Measurements from ENCODE around the gene FCGR1A. TPM values are rescaled to one million over a fixed set of nuclear protein-coding genes. Genes with fewer than 3 reads are reported as not detected.
"Not testable (repeated sequence)": the region's sequence is repeated elsewhere in the genome, so short reads cannot be mapped to it uniquely, and the experiment has no call there.

Gene FCGR1A
- total RNA-seq, 2 donors from 2014 or later: 3.1 TPM; not detected in 1

DNA sequence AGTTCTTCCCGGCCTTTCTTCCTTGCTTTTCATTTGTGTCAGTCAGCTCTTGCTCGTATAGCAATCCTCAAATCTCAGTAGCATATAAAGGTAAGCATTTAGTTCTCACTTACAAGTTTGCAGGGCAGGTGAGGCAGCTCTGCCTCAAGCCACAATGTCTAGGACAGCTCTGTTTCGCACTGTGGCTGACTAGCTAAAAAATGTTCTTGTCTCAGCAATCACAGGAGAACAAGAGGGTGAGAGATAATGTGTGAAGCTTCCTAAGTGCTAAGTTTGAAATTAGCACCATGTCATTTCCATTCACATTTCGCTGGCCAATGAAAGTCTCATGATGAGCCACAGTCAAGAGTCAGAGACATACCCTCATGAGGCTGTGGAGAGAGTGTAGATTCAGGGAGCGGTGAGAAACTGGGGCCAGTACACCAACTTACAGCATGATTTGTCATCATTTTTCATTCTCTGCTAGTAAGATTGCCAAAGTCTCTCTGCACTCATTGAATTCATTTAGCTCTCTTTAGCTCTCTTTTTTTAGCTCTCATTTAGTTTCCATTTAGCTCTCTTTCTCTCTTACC, 995 bp upstream of the FCGR1A start:
- H3K9me3 ChIP-seq; H3K27me3 ChIP-seq; H3K4me1 ChIP-seq; DNase-seq; H3K36me3 ChIP-seq (replicated peaks in 1 of 2; ENCODE audit: insufficient read depth in 1 of 2, low read depth in 2 of 2); intact Hi-C loops (cut with DNase I); H3K27ac ChIP-seq; ATAC-seq; H3K4me3 ChIP-seq: not testable (repeated sequence)
- WGBS, 2 donors: 78 to 90% methylated on average over 5 of the region's 5 CpGs

GRCh38 chr1:149783289-149783688, 795 bp downstream of the FCGR1A start:
- intact Hi-C loops (cut with DNase I); H3K4me1 ChIP-seq; H3K9me3 ChIP-seq; DNase-seq; H3K27me3 ChIP-seq; H3K4me3 ChIP-seq; H3K36me3 ChIP-seq (replicated peaks in 1 of 2; ENCODE audit: insufficient read depth in 1 of 2, low read depth in 2 of 2); H3K27ac ChIP-seq; ATAC-seq: not testable (repeated sequence)
- no CpG with 5 or more reads among the region's 2 CpGs for WGBS, 2 donors

- 81 to 100% methylated on average over 1 to 4 of the region's 4 CpGs for WGBS, 2 donors
- H3K9me3 ChIP-seq; intact Hi-C loops (cut with DNase I); ATAC-seq; H3K4me1 ChIP-seq; H3K27ac ChIP-seq; H3K36me3 ChIP-seq (replicated peaks in 1 of 2; ENCODE audit: insufficient read depth in 1 of 2, low read depth in 2 of 2); H3K4me3 ChIP-seq; DNase-seq; H3K27me3 ChIP-seq: not testable (repeated sequence)
These were observed 1.4 kb downstream of the FCGR1A start for GRCh38 chr1:149783868-149784267.

- H3K9me3 ChIP-seq; intact Hi-C loops (cut with DNase I); H3K36me3 ChIP-seq (replicated peaks in 1 of 2; ENCODE audit: insufficient read depth in 1 of 2, low read depth in 2 of 2); H3K4me3 ChIP-seq; H3K4me1 ChIP-seq; H3K27me3 ChIP-seq: not testable (repeated sequence)
- ATAC-seq (peak; percentile 61), DNase-seq (peak in 2 of 4 donors; percentile 13 to 41)
- 43% methylated on average over 1 of the region's 3 CpGs; no CpG with 5 or more reads in 1 of the 2 donors for WGBS, 2 donors
- H3K27ac ChIP-seq: peak overlapping the region in 2 of 4 donors; percentile 66 to 74
These were observed 5.4 kb downstream of the FCGR1A start for GRCh38 chr1:149787688-149788451.

DNA sequence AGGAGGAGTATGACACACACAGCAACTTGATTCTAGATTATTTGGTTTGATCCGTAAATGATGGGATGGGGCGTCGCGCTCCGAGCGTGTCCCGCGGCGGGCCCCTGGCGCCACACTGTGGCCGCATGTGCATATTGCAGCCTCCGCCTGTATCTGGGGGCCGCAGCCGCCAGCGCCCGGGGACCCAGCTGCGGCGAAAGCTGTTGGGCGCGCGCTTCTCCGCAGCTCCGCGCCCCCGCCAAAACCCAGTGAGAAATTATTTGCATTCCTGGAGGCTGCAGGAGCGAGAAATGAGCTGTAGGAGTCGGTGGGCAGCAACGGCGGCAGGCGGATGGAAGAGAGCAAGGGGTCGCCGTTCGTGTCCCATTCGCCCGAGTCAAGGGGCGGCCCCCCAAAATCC, 10.0 kb downstream of the FCGR1A start:
- Histone ChIP-seq H3K4me3 (peak overlapping the region; percentile 25 to 41), H3K4me1 (peaks cover 10% of the 10 kb centered on the region), H3K27ac (peak overlapping the region; percentile 25 to 90 (median 89))
- H3K9me3 ChIP-seq; intact Hi-C loops (cut with DNase I); H3K27me3 ChIP-seq; H3K36me3 ChIP-seq (replicated peaks in 1 of 2; ENCODE audit: insufficient read depth in 1 of 2, low read depth in 2 of 2): not testable (repeated sequence)
- TF ChIP-seq CTCF (IDR thresholded peaks at IDR 0.05): peak in 6 of 7 experiments; percentile 26 to 70 (median 51)
- 0% methylated on average over 16 of the region's 36 CpGs; no CpG with 5 or more reads in 1 of the 2 donors for WGBS, 2 donors
- ATAC-seq (peak; percentile 81), DNase-seq (peak; percentile 51 to 67 (median 54))

- H3K36me3 ChIP-seq (replicated peaks in 1 of 2; ENCODE audit: insufficient read depth in 1 of 2, low read depth in 2 of 2); H3K27me3 ChIP-seq; intact Hi-C loops (cut with DNase I); H3K9me3 ChIP-seq: not testable (repeated sequence)
- WGBS, 2 donors: 3% methylated on average over 32 of the region's 52 CpGs; no CpG with 5 or more reads in 1 of the 2 donors
- TF ChIP-seq POLR2A (IDR thresholded peaks at IDR 0.05) (peak; percentile 46 to 64 (median 64)), CTCF (IDR thresholded peaks at IDR 0.05) (peak; percentile 17 to 94 (median 49))
- Histone ChIP-seq H3K27ac (peak overlapping the region; percentile 54 to 90 (median 89)), H3K4me1 (peaks cover 10% of the 10 kb centered on the region), H3K4me3 (peak overlapping the region; percentile 25 to 41)
- DNase-seq (peak; percentile 75 to 81 (median 78)), ATAC-seq (peak; percentile 92)
These were observed 10.5 kb downstream of the FCGR1A start for GRCh38 chr1:149792912-149793515.

DNA sequence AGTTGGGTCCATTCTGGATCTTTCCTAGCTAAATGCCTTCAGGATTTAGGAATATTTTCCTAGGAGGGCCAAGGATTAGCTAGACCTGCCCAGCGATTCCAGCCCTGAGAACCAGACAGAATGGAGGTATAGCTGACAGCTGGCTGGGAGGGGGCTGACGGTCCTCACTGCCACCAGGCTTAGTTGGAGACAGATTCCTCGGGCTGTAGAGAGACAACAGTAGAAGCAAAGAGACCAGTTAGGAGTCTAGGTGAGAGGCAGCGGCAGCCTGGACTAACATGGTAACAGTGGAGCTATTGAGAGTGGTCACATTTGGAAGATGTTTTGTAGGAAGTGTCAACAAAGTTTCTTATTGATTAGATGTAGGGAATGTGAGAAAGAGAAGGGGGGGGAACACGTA, 11.4 kb downstream of the FCGR1A start:
- H3K36me3 ChIP-seq (replicated peaks in 1 of 2; ENCODE audit: insufficient read depth in 1 of 2, low read depth in 2 of 2); intact Hi-C loops (cut with DNase I); H3K27me3 ChIP-seq; H3K9me3 ChIP-seq; DNase-seq: not testable (repeated sequence)
- Histone ChIP-seq H3K27ac (peak overlapping the region; percentile 54 to 90 (median 89)), H3K4me1 (peaks cover 10% of the 10 kb centered on the region), H3K4me3 (peak overlapping the region in 1 of 2 donors; percentile 25)
- WGBS, 2 donors: 9 to 18% methylated on average over 2 to 3 of the region's 5 CpGs
- ATAC-seq: peak; percentile 6

GRCh38 chr1:149801628-149802027, 19.1 kb downstream of the FCGR1A start:
- intact Hi-C loops (cut with DNase I); H3K4me1 ChIP-seq; DNase-seq; H3K27me3 ChIP-seq; H3K36me3 ChIP-seq (replicated peaks in 1 of 2; ENCODE audit: insufficient read depth in 1 of 2, low read depth in 2 of 2); H3K27ac ChIP-seq; H3K9me3 ChIP-seq; H3K4me3 ChIP-seq: not testable (repeated sequence)
- 50 to 80% methylated on average over 1 of the region's 3 CpGs for WGBS, 2 donors
- ATAC-seq: peak; percentile 38

- intact Hi-C loops (cut with DNase I): not testable (repeated sequence)
- WGBS, 2 donors: 40 to 83% methylated on average over 1 of the region's 4 CpGs
These were observed 22.1 kb downstream of the FCGR1A start for GRCh38 chr1:149804417-149805080.

More at GRCh38 chr1:149804417-149805080, 22.1 kb downstream of the FCGR1A start:
- H3K4me3 ChIP-seq; H3K36me3 ChIP-seq (replicated peaks in 1 of 2; ENCODE audit: insufficient read depth in 1 of 2, low read depth in 2 of 2); H3K4me1 ChIP-seq; H3K27ac ChIP-seq; H3K27me3 ChIP-seq; H3K9me3 ChIP-seq; DNase-seq: not testable (repeated sequence)
- ATAC-seq: peak; percentile 61
